GM12865 (cell line): ENCODE data around the gene GTF3C1.

Experiments used
- DNase-seq: peaks from one replicate; pipeline ENCODE4 v3.0.0; 2010; ENCODE audit warnings: low read depth
- H3K4me3 ChIP-seq: 2 replicates; pipeline ENCODE4 v1.5.1; 2011; ENCODE audit warnings: mild to moderate bottlenecking, low read depth, low read length, control low read depth
- TF ChIP-seq, protein P1 (sequence below): IDR thresholded peaks from 2 replicates; pipeline ENCODE4 v1.5.1; 2011; ENCODE audit warnings: low read length, control low read depth, low read depth, inconsistent platforms; ENCODE audit not compliant: insufficient read depth; ENCODE audit errors: missing control alignments

The GTF3C1 gene

DNA sequence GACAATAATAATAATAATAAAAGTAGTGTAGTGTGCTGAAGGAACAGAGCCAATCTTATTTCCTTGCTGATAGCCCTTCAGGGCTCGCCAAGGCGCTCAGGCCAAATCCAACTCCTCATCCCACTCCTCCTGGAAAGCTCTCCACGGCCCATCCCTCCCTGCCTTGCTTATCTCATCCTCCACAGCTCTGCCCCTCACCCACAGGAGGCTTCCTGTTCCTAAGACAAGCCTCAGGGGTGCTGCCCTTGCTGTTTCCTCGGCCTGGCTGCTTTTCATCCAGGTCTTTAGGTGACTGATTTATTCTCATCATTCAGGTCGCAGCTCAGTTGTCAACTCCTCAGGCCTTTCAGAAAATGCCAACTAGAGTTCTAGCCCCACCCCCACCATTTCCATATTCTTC, 11.2 kb downstream of the GTF3C1 start:
- no peak overlapping the region for H3K4me3 ChIP-seq
- TF ChIP-seq, protein P1, sequence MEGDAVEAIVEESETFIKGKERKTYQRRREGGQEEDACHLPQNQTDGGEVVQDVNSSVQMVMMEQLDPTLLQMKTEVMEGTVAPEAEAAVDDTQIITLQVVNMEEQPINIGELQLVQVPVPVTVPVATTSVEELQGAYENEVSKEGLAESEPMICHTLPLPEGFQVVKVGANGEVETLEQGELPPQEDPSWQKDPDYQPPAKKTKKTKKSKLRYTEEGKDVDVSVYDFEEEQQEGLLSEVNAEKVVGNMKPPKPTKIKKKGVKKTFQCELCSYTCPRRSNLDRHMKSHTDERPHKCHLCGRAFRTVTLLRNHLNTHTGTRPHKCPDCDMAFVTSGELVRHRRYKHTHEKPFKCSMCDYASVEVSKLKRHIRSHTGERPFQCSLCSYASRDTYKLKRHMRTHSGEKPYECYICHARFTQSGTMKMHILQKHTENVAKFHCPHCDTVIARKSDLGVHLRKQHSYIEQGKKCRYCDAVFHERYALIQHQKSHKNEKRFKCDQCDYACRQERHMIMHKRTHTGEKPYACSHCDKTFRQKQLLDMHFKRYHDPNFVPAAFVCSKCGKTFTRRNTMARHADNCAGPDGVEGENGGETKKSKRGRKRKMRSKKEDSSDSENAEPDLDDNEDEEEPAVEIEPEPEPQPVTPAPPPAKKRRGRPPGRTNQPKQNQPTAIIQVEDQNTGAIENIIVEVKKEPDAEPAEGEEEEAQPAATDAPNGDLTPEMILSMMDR = no peak
- DNase-seq = no peak

DNA sequence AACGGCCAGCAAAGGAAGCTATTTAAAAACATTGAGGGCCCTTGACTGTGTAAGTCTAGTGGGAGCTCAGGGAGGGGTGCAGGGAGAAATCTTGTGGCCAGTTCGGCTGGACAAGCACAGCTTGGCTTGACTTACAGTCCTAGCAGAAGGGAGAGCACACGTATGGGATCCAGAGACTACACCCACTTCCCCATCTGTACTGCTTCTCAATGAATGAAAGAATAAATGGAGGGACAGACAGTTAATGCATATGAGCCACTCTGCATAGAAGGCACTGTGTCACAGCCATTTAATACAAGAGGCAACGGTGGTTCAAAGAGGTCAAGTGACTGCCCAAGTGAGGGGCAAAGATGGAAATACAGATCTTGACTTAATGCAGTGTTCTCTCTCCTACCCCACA, 15.5 kb downstream of the GTF3C1 start:
- no peak overlapping the region for H3K4me3 ChIP-seq
- no peak for DNase-seq
- TF ChIP-seq, protein P1 = no peak

DNA sequence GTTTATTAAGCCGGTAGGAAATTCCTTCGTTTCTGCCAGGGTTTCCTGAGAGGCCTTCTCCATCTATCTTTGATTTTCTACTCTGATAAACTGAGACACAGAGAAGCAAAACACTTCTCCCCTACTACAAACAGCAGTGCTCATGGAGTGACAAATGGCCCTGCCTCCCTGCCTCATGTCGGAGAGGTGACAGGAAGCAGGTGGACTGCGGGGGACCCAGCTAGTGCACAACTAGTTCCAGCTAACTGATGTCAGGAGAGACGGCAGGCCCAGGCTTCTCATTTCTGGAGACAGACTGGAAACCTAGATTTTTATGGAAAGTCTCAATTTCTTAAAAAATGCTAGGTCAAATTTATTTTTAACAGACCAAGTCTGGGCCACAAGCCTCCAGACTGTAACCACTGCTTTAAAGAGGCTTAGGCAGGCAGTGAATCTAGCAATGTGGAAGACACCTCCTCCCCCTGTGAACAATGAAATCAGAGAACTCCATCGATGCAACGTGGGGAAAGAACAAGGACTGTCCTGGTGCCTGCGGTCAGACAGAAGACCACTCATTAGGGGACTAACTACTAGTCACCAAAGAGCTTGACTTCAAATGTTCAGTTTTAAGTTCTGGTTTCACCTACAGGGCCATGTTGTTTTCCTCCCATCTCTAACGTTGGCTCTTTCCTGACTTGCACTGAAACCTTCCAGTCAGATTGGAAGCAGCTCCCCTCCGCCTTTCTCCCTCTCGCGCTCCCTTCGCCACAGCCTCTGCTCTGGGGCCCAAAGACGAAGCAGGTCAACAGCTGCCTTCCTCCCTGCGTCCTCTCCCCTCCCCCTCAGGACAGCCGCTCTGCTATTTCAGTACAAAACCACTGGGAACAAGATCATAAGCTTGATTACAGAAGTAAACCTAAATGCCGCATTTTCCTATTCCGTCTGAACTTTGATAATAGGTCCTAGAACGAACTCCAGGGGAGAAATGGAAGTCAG, 17.6 kb downstream of the GTF3C1 start:
- DNase-seq = peak; percentile 24
- TF ChIP-seq, protein P1 = no peak
- H3K4me3 ChIP-seq = no peak overlapping the region

DNA sequence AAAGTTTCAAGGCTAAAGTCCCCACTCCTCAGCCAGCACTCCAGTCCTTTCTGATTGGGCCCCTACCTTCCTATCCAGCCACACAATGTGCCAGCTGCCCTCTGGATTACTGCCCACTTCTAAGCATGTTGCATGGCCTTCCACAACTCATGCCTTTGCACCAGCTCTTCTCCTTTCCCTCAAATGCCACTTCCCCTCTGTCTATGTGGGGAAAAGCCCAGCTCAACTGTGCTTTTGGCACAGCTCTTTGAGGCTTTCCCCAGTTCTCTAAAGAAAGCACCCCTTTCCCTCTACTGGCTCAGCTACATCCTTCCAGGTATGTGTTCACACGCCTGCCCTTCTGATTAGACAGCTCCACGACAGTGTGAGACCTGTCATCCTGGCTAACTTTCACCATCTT, 18.5 kb downstream of the GTF3C1 start:
- TF ChIP-seq, protein P1 = no peak
- DNase-seq = no peak
- no peak overlapping the region for H3K4me3 ChIP-seq

DNA sequence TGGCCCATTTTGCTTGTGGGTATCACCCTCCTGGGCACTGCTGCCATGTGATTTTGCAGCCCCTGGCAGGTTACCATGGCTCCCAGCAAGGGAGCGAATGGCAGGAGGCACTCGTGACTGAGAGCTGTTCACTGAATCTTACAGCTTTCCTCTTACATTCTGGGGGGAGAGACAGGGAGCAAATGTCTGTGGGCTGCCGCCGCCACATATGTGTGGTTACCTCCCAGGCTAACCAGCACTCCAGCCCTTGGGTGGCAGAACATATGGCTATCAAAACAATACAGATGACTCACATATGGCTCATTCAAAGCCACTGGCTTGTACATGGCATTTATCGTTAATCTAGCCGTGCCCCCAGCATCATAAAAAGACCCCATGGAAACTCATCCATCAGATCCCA, 19.8 kb downstream of the GTF3C1 start:
- no peak overlapping the region for H3K4me3 ChIP-seq
- no peak for DNase-seq
- TF ChIP-seq, protein P1 = no peak

DNA sequence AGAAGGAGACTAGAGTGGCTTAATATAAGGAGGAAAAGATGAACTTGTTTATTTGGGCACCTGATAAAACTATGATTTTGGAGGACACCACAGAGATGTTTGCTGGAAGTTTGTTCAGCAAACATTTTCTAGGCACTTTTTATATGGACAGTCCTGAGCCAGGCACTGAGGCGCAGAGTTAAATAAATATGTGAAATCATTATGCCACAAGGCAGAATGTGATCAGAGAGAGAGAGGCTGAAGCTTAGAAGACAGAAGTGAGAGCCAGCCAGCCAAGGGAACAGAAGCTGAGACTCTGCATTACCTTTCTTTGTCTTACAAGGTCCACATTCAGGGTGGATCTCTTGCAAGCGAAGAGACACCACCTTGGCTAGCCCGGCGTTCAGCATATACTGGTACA, 21.4 kb downstream of the GTF3C1 start:
- H3K4me3 ChIP-seq = no peak overlapping the region
- TF ChIP-seq, protein P1 = no peak
- no peak for DNase-seq
